Right atrium auricular region (tissue), 2 donors: ENCODE measurements around the gene ATP6V1D. TPM values are rescaled to one million over a fixed set of nuclear protein-coding genes. Genes with fewer than 3 reads are reported as not detected.

Experiments
- DNase-seq: peaks from one replicate; pipeline ENCODE4 v3.0.0-alpha.2; 2019; ENCODE audit warnings: low spot score
- H3K27ac ChIP-seq, 2 donors: fragments of 200-600 bp; sonication (generic); 1 replicate in 1 of 2; 2 replicates in 1 of 2; pipeline ENCODE4 v1.5.1; 2016 to 2019
- H3K27me3 ChIP-seq, 2 donors: fragments of 200-600 bp; sonication (generic); one replicate each; pipeline versions ENCODE4 v1.5.1 to v1.6.0; 2017 to 2019
- H3K36me3 ChIP-seq: fragments of 200-600 bp; sonication (generic); one replicate; pipeline ENCODE4 v1.5.1; 2016
- H3K4me1 ChIP-seq, 2 donors: fragments of 200-600 bp; sonication (generic); one replicate each; pipeline versions ENCODE4 v1.5.1 to v1.6.0; 2017 to 2019
- H3K4me3 ChIP-seq, 2 donors: fragments of 200-600 bp; sonication (generic); 1 replicate in 1 of 2; 2 replicates in 1 of 2; pipeline ENCODE4 v1.5.1; 2017 to 2019; ENCODE audit warnings: mild to moderate bottlenecking in 1 of 2, moderate library complexity in 1 of 2
- H3K9me3 ChIP-seq, 2 donors: fragments of 200-600 bp; sonication (generic); one replicate each; pipeline ENCODE4 v1.5.1; 2019
- CTCF ChIP-seq, 2 donors: fragments of 200-600 bp; sonication (generic); IDR thresholded peaks; one replicate each; pipeline ENCODE4 v1.5.1; 2019; ENCODE audit warnings: antibody characterized with exemption in 2 of 2
- total RNA-seq, 2 donors: library from RNA; depleted of rRNA; stranded (reverse); fragments of >200 nt; gene quantifications; one replicate each; pipeline ENCODE4 v1.1.0, GENCODE V29; 2016

Gene ATP6V1D
- total RNA-seq, 2 donors from 2014 or later: 84.4 to 161 TPM

- Histone ChIP-seq H3K36me3 (peaks cover 75% of the 10 kb centered on the region), H3K27ac (no peak overlapping the region), H3K27me3 (no peaks in the 10 kb centered on the region), H3K4me1 (no peaks in the 10 kb centered on the region), H3K9me3 (no peaks in the 10 kb centered on the region), H3K4me3 (no peak overlapping the region)
- no peak for DNase-seq
- TF ChIP-seq CTCF (IDR thresholded peaks at IDR 0.05): no peak
Measured at GRCh38 chr14:67373347-67373746, 13.7 kb upstream of the ATP6V1D start.

GRCh38 chr14:67372833-67373232, 13.2 kb upstream of the ATP6V1D start:
- no peak for TF ChIP-seq CTCF (IDR thresholded peaks at IDR 0.05)
- Histone ChIP-seq H3K36me3 (peaks cover 75% of the 10 kb centered on the region), H3K4me1 (peaks cover 0 to 4% of the 10 kb centered on the region in 2 donors)

GRCh38 chr14:67371247-67372148, 11.9 kb upstream of the ATP6V1D start:
- TF ChIP-seq CTCF (IDR thresholded peaks at IDR 0.05): no peak
- Histone ChIP-seq H3K27ac (no peak overlapping the region), H3K27me3 (no peaks in the 10 kb centered on the region), H3K9me3 (no peaks in the 10 kb centered on the region), H3K4me3 (no peak overlapping the region), H3K36me3 (peaks cover 75% of the 10 kb centered on the region), H3K4me1 (peaks cover 0 to 4% of the 10 kb centered on the region in 2 donors)
- no peak for DNase-seq

More at GRCh38 chr14:67372833-67373232, 13.2 kb upstream of the ATP6V1D start:
- Histone ChIP-seq H3K27ac (no peak overlapping the region), H3K4me3 (no peak overlapping the region), H3K27me3 (no peaks in the 10 kb centered on the region), H3K9me3 (no peaks in the 10 kb centered on the region)
- no peak for DNase-seq

- no peaks in the 10 kb centered on the region for H3K27me3 ChIP-seq
- H3K9me3 ChIP-seq: no peaks in the 10 kb centered on the region
- DNase-seq: no peak
- no peak overlapping the region for H3K27ac ChIP-seq
- H3K4me1 ChIP-seq: peaks cover 0 to 4% of the 10 kb centered on the region in 2 donors
- no peak overlapping the region for H3K4me3 ChIP-seq
- TF ChIP-seq CTCF (IDR thresholded peaks at IDR 0.05): no peak
- H3K36me3 ChIP-seq: peaks cover 76% of the 10 kb centered on the region
Measured at GRCh38 chr14:67370830-67371229, 11.2 kb upstream of the ATP6V1D start.

- Histone ChIP-seq H3K4me1 (peaks cover 0 to 42% of the 10 kb centered on the region in 2 donors), H3K27ac (no peak overlapping the region), H3K9me3 (no peaks in the 10 kb centered on the region), H3K27me3 (no peaks in the 10 kb centered on the region), H3K4me3 (no peak overlapping the region), H3K36me3 (peaks cover 60% of the 10 kb centered on the region)
- TF ChIP-seq CTCF (IDR thresholded peaks at IDR 0.05): no peak
- no peak for DNase-seq
Measured at GRCh38 chr14:67365476-67365875, 5.9 kb upstream of the ATP6V1D start.
